Skin of body (tissue), 2 donors: ENCODE data around the gene TMPRSS2. TPM values are rescaled to one million over a fixed set of nuclear protein-coding genes. Genes with fewer than 3 reads are reported as not detected.

Experiments used
- DNase-seq: peaks from one replicate; lab custom pipeline; 2025; lab: John Stamatoyannopoulos, UW
- total RNA-seq: library from RNA; depleted of rRNA; stranded (reverse); fragments of >200 nt; gene quantifications from one replicate; pipeline ENCODE4 v1.2.3, GENCODE V29; 2014

TMPRSS2 gene
- total RNA-seq, 1 donor from 2014 or later = 0.69 TPM

- no peak for DNase-seq
Observed at GRCh38 chr21:41482301-41482700, 25.7 kb downstream of the TMPRSS2 start.

GRCh38 chr21:41481191-41481590 is 26.8 kb downstream of the TMPRSS2 start:
- DNase-seq = no peak

DNA sequence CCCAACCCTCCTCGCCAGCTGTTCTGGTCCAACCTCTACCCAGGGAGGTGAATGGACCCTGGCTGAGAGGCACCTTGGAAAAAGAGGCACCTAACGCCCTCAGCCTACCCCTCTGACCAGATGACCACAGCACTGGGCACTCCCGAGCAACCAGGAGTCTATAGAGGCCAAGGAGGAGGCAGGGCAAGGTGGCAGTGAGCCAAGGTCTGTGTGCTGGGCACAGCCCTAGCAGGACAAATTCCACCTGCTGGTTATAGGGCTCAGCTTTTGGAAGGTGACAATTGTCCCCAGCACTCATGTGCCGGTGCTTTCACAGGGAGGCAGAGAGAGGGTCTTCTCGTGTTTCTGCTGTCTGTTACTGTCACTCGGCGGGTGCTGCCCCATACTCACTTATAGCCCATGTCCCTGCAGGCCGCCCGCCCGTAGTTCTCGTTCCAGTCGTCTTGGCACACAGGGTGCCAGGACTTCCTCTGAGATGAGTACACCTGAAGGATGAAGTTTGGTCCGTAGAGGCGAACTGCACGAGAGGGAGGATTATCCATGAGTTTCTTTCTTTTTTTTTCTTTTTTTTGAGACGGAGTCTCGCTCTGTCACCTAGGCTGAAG is 27.8 kb downstream of the TMPRSS2 start:
- DNase-seq = no peak

GRCh38 chr21:41479686-41480085 is 28.3 kb downstream of the TMPRSS2 start:
- no peak for DNase-seq

DNA sequence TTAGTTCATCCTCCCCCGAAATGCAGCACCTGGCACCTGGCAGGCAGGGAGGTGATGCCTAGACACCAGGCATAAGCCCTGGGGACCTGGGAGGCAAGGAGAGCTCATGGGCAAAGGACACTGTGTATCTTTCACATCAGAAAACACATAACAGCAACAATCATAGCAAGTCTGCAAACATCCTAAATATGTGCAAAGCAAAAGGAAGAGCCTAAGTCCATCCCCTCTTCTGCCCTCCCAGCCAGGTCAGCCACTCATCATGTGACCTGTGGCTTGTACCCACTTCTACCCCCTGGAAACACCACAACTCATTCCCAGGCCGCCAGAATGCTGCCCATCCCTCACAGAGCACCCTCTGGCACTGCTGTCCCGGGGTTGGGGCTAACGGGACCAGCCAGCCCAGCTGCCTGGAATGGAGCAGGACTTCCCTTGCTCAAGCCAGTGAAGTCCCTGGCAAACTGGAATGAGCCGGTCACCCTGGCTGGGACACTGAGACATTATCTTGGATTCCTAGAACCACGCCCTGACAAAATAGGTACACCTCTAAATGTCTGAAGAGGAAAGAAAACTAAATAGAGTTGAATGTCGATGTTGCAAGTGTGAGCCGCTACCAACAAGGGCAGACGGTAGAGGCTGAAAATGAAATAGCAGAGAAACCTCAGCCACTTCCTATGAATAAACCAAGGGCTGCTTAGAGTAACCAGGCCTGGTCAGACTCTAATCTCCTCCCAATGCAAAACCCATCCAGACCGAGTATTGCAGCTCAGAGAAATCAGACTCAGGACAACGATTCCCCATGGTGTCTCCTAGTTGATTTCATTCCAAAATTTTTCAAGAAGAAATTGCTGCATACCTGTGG is 29.4 kb downstream of the TMPRSS2 start:
- no peak for DNase-seq

DNA sequence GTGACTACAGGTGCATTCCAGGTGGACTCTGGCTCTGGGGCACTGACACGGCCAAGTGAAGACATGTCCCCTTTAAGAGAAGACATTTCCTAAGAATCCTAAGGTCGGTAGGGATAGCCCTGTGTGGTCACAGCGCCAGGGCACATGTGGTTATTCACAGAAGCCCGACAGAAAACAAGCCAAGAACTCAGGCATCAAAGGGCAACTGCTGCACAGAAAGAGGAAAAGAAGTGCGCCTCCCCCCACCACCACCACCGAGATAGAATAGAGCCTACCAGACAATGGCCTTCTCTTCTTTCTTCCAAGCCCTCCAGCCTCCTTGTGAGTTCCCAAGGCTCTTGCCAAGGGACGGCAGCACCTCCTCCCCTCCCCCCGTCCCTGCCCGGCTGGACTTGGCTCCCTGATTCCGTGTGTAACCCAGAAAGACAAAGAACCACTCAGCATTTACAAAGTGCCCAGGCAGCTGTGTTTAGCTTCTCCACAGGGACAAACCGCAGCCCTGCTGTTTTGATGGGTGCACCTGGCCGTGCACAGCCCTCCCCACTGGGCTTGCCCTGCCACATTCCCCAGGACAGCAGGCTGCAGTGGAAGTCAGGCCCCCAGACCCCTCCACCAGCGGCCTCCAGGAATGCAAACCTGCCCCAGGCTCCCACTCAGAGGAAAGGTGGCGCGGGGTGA is 30.2 kb downstream of the TMPRSS2 start:
- no peak for DNase-seq

GRCh38 chr21:41475714-41476420 is 32.1 kb downstream of the TMPRSS2 start:
- DNase-seq = no peak

- DNase-seq = no peak
Observed at GRCh38 chr21:41472753-41473548, 35.0 kb downstream of the TMPRSS2 start.

DNA sequence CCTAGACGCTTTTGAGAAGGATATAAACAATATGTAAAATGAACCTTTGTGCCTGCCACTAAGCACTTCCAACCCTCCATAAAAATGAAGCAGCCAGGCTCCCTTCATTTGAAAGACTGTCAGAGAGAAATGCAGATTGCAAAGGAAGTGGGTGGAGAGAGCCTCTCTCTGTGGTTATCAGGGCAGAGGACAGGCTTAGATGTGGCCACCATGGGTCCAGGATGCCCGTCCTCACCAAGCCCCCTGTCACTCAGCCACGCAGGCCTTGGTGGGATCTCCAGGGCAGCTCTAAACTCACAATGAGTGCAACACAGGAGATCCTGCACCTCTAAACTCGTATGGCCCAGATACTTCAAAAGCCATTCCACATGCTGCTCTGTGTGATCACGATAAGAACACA is 37.9 kb downstream of the TMPRSS2 start:
- DNase-seq = no peak

DNA sequence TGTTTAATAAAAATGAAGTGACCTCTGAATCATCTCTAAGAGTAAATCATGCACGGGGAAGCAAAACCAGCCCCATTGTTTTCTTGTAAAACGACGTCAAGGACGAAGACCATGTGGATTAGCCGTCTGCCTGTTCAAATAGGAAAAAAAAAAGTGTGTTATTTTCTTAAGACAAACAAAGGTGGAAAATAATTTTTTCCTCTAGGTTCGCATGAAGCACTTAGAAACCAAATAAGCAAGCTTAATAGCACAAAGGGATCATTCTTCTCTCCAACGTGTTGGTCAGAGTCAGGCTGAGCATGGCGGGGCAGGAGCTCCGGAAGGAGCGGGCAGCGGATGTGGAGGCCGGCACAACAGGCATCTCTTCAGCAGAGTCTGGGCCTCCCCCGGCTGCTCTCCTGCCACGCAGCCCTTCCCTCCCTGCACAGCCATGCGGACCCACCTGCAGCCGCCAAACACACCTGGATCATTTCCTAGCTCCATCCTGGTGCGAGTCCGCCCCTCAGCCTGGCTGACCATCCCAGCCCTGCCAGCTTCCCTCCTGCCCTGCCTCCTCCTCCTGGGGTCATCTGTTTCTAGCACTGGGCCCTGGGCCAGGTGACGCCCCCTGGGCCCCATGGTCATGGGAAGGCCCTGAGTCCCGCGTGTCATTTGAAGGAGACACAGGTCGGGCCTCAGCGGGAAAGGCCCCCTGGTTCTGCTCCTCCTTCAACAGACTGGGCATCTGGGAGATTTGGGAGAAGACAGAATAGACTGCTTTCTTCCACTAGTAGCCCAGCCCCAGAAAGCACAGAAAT is 41.7 kb downstream of the TMPRSS2 start:
- no peak for DNase-seq

GRCh38 chr21:41465176-41465781 is 42.7 kb downstream of the TMPRSS2 start:
- no peak for DNase-seq

DNA sequence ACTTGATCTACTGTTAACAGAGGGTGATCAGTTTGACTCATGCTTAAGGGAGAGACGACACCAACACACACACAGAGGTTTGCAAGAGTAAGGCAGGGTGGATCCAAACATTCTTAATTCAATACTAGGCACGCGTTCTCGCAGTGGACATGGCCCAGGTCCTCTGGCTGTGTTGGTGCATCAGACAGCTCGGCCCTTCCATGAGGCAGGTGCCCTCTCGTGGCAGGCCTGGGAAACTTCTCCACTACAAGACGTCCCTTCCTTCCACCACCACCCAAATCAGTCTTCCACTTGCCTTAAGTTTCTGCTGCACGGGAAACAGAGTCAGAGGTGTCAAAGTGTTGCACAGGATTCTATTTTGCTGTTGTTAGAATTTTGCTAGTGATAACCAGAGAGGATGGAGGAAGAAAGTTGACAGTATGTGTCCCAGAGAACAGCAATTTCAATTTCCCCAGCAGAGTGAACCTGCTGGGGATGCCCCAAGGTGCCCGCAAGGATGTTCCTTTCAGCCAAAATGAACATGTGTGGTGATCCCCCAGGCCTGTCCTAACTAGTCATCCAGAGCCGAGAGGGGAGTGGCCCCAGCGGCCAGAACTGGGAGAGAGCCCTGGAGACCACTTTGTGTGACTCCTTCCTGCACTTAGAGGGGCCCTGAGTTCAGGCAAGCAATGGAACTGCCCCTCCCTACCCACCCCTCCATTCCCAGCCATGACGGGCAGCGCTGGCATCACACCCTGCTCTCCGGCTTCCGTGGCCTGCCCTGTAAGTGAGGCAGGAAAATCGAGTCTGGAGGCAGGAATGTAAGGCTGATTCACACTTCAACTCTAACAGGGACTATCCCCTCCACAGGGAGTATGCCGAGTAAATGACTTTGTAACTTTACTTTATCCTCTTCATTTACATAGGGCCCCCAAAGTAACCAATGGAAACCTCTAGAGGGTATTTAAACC is 47.1 kb downstream of the TMPRSS2 start:
- peak; percentile 16 for DNase-seq

GRCh38 chr21:41459884-41460534 is 47.9 kb downstream of the TMPRSS2 start:
- no peak for DNase-seq

GRCh38 chr21:41458559-41458958 is 49.4 kb downstream of the TMPRSS2 start:
- DNase-seq = no peak

- DNase-seq = no peak
Observed at GRCh38 chr21:41458121-41458520, 49.8 kb downstream of the TMPRSS2 start.

DNA sequence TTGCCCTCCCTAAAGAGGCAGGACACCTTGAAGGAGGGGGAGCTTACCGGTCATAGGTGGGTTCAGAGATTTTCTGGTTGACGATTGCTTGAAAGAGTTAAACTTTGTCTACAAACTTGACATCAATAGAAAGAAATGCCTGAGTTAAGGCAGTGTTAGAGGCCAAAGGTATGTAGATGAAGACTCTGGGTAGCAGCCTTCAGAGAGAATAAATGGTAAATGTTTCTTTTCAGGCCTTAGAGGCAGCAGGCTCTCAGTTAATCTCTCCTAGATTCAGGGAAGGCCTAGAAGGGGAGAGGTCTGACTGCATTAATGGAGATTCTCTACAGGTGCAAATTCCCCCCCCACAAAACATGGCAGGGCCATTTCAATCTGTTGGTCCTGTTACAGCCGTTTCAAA is 54.2 kb downstream of the TMPRSS2 start:
- no peak for DNase-seq

- DNase-seq = no peak
Observed at GRCh38 chr21:41453198-41453597, 54.8 kb downstream of the TMPRSS2 start.
